CMK (cell line): ENCODE data around the gene RREB1.
"Not testable (repeated sequence)": the region's sequence is repeated elsewhere in the genome, so short reads cannot be mapped to it uniquely, and the experiment has no call there.

Experiments used
- DNase-seq: peaks from one replicate; pipeline ENCODE4 v3.0.0-alpha.2; 2010; ENCODE audit warnings: low read depth

Gene RREB1

GRCh38 chr6:7262746-7263518 lies 155.2 kb downstream of the RREB1 start:
- DNase-seq: no peak

GRCh38 chr6:7263519-7263805 lies 155.7 kb downstream of the RREB1 start:
- not testable (repeated sequence) for DNase-seq

DNA sequence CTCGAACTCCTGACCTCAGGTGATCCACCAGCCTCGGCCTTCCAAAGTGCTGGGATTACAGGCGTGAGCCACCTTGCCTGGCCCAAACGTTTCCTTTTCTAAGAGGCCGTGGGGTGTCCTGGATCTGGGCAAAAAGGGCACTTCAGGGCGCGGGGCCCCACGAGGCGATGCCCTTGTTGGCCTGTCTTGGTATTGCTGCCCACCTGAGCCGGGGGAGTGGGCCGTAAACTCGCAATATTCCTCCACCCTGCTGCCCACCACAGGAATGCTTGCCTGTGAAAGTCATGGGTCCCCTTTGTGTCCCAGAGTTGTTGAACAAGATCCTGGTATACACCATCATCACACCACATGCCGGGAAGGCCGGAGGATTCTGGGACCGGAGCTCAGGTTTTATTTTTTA lies 156.3 kb downstream of the RREB1 start:
- no peak for DNase-seq

GRCh38 chr6:7264686-7265384 lies 157.1 kb downstream of the RREB1 start:
- DNase-seq: no peak

DNA sequence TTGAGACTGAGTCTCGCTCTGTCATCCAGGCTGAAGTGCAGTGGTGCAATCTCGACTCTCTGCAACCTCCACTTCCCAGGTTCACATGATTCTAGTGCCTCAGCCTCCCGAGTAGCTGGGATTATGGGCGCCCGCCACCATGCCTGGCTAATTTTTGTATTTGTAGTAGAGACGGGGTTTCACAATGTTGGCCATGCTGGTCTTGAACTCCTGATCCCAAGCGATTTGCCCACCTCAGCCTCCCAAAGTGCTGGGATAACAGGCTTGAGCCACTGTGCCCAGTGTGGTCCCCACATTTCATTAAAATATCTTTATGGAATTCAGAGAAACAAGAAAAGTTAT lies 157.6 kb downstream of the RREB1 start:
- DNase-seq: not testable (repeated sequence)

DNA sequence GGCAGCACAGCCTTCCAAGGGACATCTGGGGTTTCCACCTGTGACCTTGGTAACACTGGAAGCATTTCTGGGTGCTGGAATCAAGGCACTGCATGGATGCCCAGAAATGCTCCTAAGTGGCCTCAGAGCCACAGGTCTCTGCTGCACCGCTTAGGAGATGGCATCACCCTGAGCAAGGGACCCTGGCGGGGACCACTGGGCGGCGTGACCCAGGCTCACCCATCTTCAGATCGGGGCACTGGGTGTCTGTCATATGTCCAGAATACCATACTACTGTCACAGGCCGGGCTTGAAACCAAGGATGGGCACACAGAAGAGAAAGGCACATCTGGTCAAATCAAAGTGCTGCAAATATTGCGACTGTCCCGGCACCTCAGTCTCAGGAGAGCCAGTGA lies 159.3 kb downstream of the RREB1 start:
- DNase-seq: no peak

DNA sequence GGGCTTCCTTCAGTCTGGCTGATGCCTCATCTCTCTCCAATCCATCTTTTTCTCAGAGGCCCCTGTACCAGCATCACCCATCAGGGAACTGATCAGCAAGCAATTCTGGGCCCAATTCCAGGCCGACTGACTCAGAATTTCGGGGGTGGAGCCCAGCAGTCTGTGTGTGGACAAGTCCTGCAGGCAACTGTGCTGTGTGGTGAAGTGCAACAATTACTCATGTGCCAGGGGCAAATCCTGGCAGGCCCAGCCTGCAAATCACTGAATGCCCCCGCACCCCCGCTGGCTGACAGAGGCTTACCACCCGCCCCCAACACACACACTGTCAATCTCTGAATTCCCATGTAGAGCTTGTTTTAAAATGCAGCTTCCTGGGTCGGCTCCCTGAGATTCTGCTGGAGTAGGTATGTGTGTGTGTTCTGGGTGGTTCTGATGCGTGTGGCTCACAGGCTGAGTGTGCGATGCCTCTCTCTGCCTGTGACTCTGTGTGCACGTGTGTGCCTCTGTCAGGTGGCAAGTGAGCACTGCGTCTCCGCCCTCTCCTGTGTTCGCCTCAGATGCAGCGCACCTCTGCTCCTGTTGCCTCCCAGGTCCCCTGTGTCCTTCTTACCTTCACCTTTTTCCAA lies 159.8 kb downstream of the RREB1 start:
- DNase-seq: no peak

DNA sequence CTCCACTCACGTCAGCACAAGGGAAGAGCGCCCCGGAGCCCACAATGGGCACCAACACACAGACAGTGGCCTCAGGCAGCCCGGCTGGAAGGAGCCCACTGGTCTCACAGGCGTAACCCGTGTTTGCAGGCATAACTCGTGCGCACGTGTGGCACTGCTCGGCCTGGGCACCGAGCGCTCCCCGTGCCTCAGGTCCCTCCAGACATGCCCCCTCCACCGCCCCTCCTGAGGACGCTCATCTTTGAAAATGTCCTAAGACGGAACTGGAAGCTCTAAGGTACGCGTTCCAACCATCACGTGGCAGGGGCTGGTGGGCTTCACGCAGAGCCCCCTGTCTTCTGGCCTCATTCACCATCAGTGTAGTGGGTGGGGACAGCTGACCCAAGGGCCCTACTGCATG lies 160.6 kb downstream of the RREB1 start:
- no peak for DNase-seq

- no peak for DNase-seq
These were observed 161.2 kb downstream of the RREB1 start for GRCh38 chr6:7268816-7269555.

DNA sequence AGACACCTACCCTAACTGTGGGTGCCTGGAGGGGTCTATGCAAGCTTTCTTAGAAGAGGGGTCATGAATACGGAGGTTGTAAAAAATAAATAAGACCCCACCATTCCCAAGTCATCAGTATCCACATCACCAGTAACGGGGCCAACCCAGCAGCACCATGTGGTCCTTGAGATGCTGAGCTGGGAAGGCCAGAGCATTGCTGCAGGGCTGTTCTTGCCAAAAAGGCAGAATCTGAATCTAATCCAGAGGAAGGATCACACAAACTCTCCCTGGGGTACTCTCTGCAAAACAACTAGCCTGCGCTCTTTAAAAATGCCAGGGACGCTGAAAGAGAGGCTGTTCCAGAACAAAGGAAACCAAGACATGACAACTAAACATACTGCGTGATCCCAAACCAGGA lies 162.1 kb downstream of the RREB1 start:
- DNase-seq: no peak

GRCh38 chr6:7270320-7271204 lies 162.8 kb downstream of the RREB1 start:
- DNase-seq: no peak

- no peak for DNase-seq
These were observed 163.4 kb downstream of the RREB1 start for GRCh38 chr6:7271205-7271534.

GRCh38 chr6:7273709-7274108 lies 165.9 kb downstream of the RREB1 start:
- no peak for DNase-seq

DNA sequence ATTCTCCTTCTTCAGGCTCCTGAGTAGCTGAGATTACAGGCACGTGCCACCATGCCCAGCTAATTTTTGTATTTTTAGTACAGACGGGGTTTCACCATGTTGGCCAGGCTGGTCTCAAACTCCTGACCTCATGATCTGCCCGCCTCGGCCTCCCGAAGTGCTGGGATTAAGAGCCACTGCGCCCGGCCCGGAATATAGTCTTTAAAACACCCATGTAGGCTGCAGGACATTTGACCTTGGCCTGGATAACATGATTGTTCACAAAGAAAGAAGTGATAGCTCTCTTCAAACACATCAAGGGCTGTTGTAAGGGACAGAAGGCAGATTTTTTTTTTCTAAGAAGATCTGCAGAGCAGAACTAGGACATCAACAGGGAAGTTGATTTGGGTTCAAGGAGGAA lies 166.8 kb downstream of the RREB1 start:
- DNase-seq: not testable (repeated sequence)

DNA sequence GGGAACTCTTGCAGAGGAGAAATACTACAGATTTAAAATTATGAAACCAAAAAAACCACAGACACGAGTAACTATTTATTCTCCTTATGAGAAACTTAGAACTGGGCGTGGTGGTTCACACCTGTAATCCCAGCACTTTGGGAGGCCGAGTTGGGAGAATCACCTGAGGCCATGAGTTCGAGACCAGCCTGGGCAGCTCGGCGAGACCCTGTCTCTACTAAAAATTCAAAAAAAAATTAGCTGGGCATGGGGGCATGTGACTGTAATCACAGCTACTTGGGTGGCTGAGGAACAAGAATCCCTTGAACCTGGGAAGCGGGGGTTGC lies 168.4 kb downstream of the RREB1 start:
- no peak for DNase-seq

GRCh38 chr6:7282097-7282906 lies 174.5 kb downstream of the RREB1 start:
- DNase-seq: no peak

GRCh38 chr6:7283676-7284075 lies 175.9 kb downstream of the RREB1 start:
- DNase-seq: no peak

DNA sequence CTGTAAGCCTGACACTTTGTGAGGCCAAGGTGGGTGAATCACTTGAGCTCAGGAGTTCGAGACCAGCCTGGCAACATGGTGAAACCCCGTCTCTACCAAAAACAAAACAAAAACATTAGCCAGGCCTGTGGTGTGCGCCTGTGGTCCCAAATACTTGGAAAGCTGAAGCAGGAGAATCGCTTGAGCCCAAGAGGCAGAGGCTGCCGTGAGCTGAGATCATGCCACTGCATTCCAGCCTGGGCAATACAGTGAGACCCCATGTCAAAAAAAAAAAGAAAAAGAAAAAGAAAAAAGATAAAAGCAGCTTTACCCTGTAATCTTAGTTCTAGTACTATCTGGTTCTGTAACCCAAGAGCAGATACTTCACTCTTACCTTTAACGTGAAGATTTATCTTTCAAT lies 177.7 kb downstream of the RREB1 start:
- DNase-seq: no peak

DNA sequence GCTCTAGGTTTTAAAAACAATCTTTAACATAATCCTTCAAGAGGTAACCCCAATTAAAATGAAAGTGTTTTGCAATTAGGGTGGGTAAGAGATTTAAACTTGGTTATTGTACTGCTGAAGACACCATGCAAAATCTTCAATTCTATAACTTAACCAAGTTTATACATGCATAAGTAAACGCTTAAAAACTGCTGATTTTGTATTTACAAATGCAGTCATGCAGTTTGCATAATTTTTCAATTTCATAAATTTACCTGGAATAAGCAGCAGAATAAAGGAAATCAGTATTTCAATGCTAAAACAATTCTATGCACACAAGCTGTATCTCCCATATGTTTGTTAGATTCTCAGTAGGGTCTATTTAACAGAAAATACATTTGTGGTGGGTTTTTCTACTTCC lies 182.3 kb downstream of the RREB1 start:
- no peak for DNase-seq

DNA sequence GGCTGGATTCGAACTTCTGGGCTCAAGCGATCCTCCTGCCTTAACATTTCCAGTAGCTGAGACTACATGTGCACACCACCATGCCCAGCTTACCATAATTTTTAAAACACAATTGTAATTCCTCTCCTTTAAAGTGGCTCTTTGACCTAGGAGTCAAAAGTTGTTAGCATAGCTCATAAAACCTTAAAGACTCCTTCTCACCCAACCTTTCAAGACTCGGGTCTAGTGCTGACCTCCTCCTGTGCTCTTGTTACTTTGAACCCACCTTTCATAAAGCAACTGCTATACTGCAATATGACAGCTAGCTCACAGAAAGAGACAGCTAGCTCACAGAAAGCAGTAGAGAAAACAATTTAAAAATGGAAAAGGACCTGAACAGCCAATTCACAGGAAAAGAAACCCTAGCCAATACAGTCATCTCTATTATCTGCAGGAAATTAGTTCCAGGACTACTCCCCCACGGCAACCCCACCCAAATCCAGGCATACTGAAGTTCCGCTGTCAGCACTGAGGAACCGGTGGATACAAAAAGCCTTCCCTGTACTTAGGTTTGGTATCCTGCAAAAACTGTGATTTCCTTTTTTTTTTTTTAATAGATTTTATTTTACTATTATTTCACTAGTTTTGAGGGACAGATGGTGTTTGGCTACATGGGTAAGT lies 185.0 kb downstream of the RREB1 start:
- no peak for DNase-seq

DNA sequence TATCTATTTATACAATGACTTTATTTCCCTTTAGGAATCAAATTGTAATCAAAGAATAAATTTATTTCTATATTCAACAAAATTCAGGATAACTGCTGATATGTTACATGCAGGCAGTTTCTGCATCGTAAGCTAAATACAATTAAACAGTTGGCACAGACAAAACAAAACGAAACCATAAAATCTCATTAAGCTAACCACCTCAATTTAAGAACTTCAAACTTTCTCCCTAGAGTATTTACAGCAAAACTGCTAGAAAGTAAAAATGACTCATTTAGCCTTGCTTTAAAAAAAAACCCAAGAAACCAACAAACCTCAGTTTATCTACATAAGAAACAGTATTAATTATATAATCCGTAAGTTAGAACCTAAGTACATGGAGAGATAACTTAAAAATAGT lies 188.2 kb downstream of the RREB1 start:
- no peak for DNase-seq
